Fibroblast of lung (primary cell): Measurements from ENCODE around the gene EIF4E.

Source experiments
- EZH2 ChIP-seq: IDR thresholded peaks from 2 replicates; pipeline ENCODE4 v1.5.1; 2012; ENCODE audit warnings: low read length, control low read depth, mild to moderate bottlenecking; ENCODE audit errors: missing control alignments
- TF ChIP-seq, protein P1 (sequence below), 2 donors: IDR thresholded peaks in 1 of 2; conservative IDR thresholded peaks in 1 of 2; 1 replicate in 1 of 2; 2 replicates in 1 of 2; pipeline ENCODE4 v1.5.1; 2011 to 2012; ENCODE audit warnings: low read length in 2 of 2, control low read depth in 1 of 2, inconsistent platforms in 1 of 2, low read depth in 1 of 2, mild to moderate bottlenecking in 1 of 2

DNA sequence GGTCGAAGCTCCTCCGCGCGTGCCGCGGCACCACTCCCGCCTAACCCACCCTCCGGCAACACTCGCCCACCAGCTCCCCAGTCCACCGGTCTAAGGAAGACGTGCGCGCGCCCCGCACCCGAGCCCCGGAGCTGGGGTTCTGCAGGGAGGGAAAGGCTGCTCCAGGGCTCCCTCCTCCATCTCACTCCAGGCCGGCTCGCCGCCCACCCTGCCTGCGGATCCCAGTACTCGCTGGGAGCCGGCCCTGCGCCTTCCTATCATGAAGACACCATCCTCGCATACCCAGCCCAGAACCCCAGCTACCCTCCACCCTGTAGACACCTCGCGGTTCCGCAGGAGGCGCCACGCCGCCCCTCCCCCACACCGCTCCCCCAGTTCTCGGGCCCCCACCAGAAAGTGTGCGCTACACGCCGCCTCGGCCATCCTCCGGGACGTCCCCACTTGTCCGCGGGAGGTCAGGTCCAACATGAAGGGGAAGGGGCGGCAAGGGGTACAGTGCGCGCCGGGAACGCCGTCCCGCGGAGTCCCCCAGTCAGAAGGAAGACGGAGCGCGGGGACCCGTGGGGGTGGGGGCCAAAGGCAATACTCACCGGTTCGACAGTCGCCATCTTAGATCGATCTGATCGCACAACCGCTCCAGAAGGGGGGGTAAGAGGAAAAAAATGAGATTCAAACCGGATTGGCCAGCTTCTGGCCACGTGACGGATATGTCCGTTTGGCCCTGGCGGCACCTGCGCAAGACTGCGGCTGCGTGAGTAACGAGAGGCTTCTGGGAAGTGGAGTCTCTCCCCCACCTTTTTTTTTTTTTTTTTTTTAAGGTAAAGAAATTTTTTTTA is at the start of gene EIF4E:
- TF ChIP-seq, protein P1, sequence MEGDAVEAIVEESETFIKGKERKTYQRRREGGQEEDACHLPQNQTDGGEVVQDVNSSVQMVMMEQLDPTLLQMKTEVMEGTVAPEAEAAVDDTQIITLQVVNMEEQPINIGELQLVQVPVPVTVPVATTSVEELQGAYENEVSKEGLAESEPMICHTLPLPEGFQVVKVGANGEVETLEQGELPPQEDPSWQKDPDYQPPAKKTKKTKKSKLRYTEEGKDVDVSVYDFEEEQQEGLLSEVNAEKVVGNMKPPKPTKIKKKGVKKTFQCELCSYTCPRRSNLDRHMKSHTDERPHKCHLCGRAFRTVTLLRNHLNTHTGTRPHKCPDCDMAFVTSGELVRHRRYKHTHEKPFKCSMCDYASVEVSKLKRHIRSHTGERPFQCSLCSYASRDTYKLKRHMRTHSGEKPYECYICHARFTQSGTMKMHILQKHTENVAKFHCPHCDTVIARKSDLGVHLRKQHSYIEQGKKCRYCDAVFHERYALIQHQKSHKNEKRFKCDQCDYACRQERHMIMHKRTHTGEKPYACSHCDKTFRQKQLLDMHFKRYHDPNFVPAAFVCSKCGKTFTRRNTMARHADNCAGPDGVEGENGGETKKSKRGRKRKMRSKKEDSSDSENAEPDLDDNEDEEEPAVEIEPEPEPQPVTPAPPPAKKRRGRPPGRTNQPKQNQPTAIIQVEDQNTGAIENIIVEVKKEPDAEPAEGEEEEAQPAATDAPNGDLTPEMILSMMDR (conservative IDR thresholded peaks at IDR 0.05 in 1 of 2, IDR thresholded peaks at IDR 0.05 in 1 of 2; ENCODE audit: low read depth in 1 of 2, low read length in 2 of 2): no peak
- TF ChIP-seq EZH2: no peak
